ENCODE data around the gene DHRS7. TPM values are rescaled to one million over a fixed set of nuclear protein-coding genes. Genes with fewer than 3 reads are reported as not detected.

DHRS7 gene
- polyA plus RNA-seq, 1 donor from 2014 or later, result 157 TPM

DNA sequence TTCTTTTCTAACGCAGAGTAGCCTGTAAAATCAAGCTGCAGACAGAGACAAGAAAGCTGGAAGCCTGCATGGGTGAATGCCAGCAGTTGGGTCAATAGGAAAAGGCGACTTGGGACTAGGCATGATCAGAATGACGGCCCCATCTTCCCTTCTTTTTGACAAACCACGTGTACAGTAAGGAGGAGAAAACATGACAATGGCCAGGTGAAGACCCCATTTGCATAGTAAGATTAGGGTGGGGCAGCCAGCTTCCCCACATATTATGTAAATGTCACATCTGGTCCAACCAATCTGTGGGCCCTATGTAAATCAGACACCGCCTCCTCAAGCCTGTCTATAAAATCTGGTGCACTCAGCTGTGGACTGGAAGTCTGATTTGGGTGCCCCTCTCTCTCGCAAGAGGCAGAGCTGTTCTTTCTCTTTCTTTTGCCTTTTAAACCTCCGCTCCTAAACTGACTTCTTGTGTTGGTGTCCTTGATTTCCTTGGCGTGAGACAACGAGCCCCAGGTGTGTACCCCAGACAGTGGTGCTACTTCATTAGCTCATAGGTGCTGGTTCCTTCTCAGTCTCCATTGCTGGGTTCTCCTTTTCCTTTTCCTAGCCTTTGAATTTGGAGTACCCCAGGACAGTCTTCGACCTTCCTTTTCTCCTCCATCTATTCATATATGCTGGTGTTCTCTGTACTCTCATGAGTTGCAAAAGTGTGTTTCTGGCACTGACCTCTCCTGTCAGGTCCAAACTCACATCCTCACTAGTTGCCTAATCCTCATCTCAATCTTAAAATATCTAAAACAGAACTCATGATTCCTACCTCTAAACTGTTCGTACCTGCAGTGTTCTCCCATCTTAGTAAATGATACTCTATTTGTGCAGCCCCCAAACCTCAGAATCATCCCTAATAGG, 9.4 kb upstream of the DHRS7 start:
- H3K4me1 Mint-ChIP-seq, result peaks cover 0 to 5% (median 0%) of the 10 kb centered on the region in 3 donors
- no peak overlapping the region for H3K27ac Mint-ChIP-seq
- no peaks in the 10 kb centered on the region for H3K27me3 Mint-ChIP-seq
- peaks cover 0 to 2% (median under 1%) of the 10 kb centered on the region in 3 donors for H3K9me3 Mint-ChIP-seq
- no peak overlapping the region for H3K4me3 Mint-ChIP-seq
- peaks cover 4% of the 10 kb centered on the region for H3K36me3 Mint-ChIP-seq

- H3K4me1 Mint-ChIP-seq, result peaks cover under 1 to 8% (median 3%) of the 10 kb centered on the region in 3 donors
- no peak overlapping the region for H3K27ac Mint-ChIP-seq
- no peaks in the 10 kb centered on the region for H3K9me3 Mint-ChIP-seq
- no peak overlapping the region for H3K4me3 Mint-ChIP-seq
- H3K27me3 Mint-ChIP-seq, result no peaks in the 10 kb centered on the region
- peaks cover 4% of the 10 kb centered on the region for H3K36me3 Mint-ChIP-seq
These were observed 6.5 kb upstream of the DHRS7 start for GRCh38 chr14:60171690-60172089.

DNA sequence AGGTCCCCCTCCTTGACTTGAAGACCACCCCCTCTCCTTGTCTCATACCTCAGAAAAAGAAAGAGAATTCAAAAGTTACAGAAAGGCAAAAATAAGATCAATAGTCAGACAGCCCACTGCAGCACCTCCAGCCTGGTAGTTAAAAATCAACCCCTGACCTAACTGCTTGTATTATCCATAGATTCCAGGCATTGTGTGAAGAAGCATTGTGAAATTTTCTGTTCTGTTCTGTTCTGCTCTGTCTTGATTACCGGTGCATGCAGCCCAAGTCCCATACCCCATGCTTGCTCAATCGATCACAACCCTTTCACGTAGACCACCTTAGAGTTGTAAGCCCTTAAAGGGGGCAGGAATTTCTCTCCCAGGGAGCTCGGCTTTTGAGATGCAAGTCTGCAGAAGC, 5.8 kb upstream of the DHRS7 start:
- no peak overlapping the region for H3K4me3 Mint-ChIP-seq
- no peak overlapping the region for H3K27ac Mint-ChIP-seq
- no peaks in the 10 kb centered on the region for H3K9me3 Mint-ChIP-seq
- no peaks in the 10 kb centered on the region for H3K27me3 Mint-ChIP-seq
- H3K36me3 Mint-ChIP-seq, result peaks cover 4% of the 10 kb centered on the region
- peaks cover 8 to 15% (median 10%) of the 10 kb centered on the region in 3 donors for H3K4me1 Mint-ChIP-seq

DNA sequence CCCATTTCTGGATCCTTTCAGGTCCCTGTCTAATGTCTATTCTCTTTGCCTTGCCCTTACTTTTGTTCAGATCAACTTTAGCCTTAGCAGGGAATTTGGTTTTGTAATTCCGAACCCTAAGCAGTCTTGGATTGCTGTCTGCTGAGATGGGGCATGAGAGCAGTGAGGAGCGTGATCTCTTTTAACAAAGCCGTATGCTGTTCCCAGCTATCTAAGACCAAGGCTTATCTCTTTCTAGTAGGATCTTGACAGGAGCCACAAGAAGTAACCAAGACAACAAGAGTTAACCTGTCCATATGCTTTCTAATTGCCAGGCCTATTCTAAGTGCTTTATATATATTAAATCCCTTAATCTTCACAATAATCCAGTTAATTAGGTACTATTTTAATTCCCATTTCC, 4.5 kb upstream of the DHRS7 start:
- no peaks in the 10 kb centered on the region for H3K9me3 Mint-ChIP-seq
- peaks cover 15 to 17% (median 16%) of the 10 kb centered on the region in 3 donors for H3K4me1 Mint-ChIP-seq
- H3K27me3 Mint-ChIP-seq, result no peaks in the 10 kb centered on the region
- no peak overlapping the region for H3K4me3 Mint-ChIP-seq
- H3K36me3 Mint-ChIP-seq, result peaks cover 2% of the 10 kb centered on the region
- H3K27ac Mint-ChIP-seq, result peak overlapping the region in 1 of 3 donors; percentile 49

DNA sequence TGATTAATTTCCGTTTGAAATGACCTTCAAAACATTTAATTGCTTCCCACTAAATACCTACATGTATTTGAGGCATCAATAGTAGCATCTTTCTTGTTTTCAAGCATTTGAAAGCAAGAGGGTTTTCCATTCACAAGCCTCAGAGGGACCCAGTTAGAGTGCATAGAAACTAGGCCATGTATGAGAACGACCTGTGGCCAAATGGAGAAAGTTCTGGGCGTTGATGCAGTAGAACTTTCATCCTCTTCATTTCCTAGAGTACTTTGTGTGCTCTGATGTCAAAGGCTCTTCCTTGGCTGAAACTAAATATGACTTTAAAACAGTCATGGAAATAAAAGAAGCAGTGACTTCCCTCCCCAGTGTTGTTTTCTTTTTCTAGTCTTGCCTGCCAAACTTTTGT, 944 bp upstream of the DHRS7 start:
- Mint-ChIP-seq H3K4me1 (peaks cover 31 to 35% (median 32%) of the 10 kb centered on the region in 3 donors), H3K27ac (peak overlapping the region; percentile 83 to 99 (median 99)), H3K9me3 (no peaks in the 10 kb centered on the region), H3K27me3 (no peaks in the 10 kb centered on the region), H3K36me3 (no peaks in the 10 kb centered on the region), H3K4me3 (peak overlapping the region; percentile 82 to 100 (median 93))

- H3K9me3 Mint-ChIP-seq, result no peaks in the 10 kb centered on the region
- no peaks in the 10 kb centered on the region for H3K36me3 Mint-ChIP-seq
- H3K4me3 Mint-ChIP-seq, result peak overlapping the region; percentile 82 to 100 (median 93)
- H3K4me1 Mint-ChIP-seq, result peaks cover 31 to 36% (median 35%) of the 10 kb centered on the region in 3 donors
- H3K27ac Mint-ChIP-seq, result peak overlapping the region; percentile 83 to 99 (median 99)
- no peaks in the 10 kb centered on the region for H3K27me3 Mint-ChIP-seq
These were observed 314 bp upstream of the DHRS7 start for GRCh38 chr14:60165547-60165876.

DNA sequence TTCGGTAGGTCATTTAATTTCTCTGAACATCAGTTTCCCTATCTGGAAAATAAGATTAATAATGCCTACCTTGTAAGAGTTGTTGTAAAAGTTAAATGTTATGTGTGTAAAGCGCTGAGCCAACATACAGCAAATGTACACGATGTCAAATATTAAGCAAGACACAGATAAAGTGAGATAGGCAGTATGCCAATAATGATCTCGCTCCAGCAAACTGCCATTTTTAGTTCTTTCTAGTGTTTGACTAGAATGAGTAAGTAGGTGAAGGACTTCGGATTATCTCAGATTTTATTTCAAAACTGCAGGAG, 840 bp downstream of the DHRS7 start:
- Mint-ChIP-seq H3K4me3 (peak overlapping the region; percentile 97 to 100 (median 100)), H3K27ac (peak overlapping the region; percentile 94 to 99 (median 99)), H3K27me3 (no peaks in the 10 kb centered on the region), H3K36me3 (no peaks in the 10 kb centered on the region), H3K4me1 (peaks cover 31 to 40% (median 39%) of the 10 kb centered on the region in 3 donors), H3K9me3 (no peaks in the 10 kb centered on the region)

DNA sequence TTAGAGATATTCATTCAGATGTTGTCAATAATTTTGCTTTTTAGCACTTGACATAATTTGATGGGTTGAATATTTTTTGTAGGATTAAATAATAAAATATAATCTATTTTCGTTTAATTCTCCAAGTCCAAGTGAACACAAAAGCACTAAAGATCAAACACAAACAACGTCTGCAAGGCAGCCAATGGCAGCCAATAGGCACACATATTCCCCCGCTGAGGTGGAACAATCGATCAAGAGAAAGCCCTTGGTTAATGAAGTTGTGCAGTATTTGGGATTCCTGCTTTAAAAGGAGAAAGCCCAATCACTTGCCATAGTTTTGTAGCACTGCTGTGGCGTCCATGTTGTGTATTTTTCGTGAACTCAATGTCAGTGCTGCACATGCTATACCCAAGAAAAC, 1.5 kb downstream of the DHRS7 start:
- H3K36me3 Mint-ChIP-seq, result no peaks in the 10 kb centered on the region
- H3K4me1 Mint-ChIP-seq, result peaks cover 36 to 43% (median 39%) of the 10 kb centered on the region in 3 donors
- H3K9me3 Mint-ChIP-seq, result no peaks in the 10 kb centered on the region
- peak overlapping the region in 3 of 4 donors; percentile 5 to 100 (median 34) for H3K4me3 Mint-ChIP-seq
- H3K27ac Mint-ChIP-seq, result peak overlapping the region in 2 of 3 donors; percentile 63 to 94
- no peaks in the 10 kb centered on the region for H3K27me3 Mint-ChIP-seq

DNA sequence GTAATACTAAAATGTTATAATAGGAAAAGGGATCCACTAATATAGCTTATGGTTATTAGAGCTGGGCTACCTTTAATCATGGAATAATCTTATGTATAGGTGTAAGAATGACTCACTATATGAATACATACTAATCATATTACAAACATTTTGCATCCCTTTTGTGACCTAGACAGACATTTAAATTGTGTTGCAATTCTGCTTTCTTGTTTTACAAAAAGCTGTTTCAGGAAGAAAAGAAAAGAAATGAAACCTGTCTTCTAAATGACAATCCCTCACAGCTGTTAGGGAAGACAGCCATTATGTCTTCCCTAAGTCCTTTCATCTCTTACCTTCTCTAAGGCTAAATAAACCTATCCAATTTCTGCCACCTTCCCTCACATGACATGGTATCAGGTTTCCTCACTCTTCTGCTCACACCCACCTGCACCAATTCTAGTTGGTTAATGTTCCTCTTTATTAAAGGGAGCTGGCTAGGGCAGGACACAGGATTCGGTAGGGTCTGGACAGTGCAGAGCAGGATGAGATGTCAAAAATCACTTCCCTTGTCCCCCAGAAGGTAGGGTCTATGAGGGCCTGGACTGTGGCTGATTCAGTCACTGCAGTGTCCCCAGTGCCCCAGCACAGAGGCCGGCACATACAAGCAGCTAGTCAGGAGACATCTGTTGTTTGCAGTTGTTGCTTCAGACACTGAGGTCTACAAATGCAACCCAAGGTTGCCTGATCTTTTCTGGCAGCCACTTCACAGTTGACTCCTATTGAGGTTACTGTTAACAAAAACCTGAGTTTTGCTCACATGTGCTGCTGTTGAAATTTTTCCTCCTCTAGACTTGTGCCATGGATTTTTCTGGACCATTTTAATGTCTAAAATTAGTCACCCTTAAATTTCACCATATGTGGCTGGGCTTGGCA, 3.7 kb downstream of the DHRS7 start:
- Mint-ChIP-seq H3K4me1 (peaks cover 39 to 51% (median 43%) of the 10 kb centered on the region in 3 donors), H3K27ac (peak overlapping the region; percentile 44 to 87 (median 57)), H3K9me3 (no peaks in the 10 kb centered on the region), H3K27me3 (no peaks in the 10 kb centered on the region), H3K36me3 (peaks cover 1% of the 10 kb centered on the region), H3K4me3 (peak overlapping the region in 3 of 4 donors; percentile 3 to 10 (median 9))

DNA sequence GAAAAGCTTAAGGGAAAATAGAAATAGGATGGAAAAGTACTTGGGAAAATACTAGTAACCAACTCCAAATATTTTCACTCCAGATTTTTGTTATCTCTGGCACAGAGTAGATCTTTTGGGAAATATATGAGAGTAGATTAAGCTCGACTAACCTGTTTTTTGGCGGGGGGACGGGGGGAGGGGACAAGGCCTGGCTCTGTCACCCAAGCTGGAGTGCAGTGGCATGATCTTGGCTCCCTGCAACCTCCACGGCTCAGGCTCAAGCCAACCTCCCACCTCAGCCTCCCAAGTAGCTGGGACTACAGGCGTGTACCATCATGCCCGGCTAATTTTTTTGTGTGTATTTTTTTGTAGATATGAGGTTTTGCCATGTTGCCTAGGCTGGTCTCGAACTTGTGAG, 4.8 kb downstream of the DHRS7 start:
- peaks cover 1% of the 10 kb centered on the region for H3K36me3 Mint-ChIP-seq
- H3K27me3 Mint-ChIP-seq, result no peaks in the 10 kb centered on the region
- no peak overlapping the region for H3K4me3 Mint-ChIP-seq
- peaks cover 33 to 45% (median 34%) of the 10 kb centered on the region in 3 donors for H3K4me1 Mint-ChIP-seq
- H3K9me3 Mint-ChIP-seq, result no peaks in the 10 kb centered on the region
- H3K27ac Mint-ChIP-seq, result no peak overlapping the region

DNA sequence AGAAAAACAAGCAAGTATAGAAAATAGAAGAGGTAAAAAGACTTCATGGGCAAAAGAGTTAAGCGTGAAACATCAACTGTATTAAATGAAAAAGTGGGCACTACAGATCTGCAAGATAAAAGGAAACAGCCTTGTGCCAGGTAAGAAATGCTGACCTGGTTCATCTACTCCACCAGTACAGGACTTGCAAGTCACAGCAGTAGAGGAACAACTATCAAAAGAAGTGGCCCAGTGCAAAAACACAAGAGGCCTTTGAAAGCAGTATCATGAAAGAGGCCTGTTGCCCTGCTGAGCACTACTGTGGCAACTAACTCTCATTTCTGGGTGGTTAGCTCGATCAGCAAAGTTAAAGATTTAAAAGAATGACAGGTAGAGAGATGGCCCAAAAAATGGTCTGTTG, 10.5 kb downstream of the DHRS7 start:
- no peaks in the 10 kb centered on the region for H3K9me3 Mint-ChIP-seq
- H3K27me3 Mint-ChIP-seq, result no peaks in the 10 kb centered on the region
- peaks cover 26 to 45% (median 33%) of the 10 kb centered on the region in 3 donors for H3K4me1 Mint-ChIP-seq
- no peak overlapping the region for H3K4me3 Mint-ChIP-seq
- peak overlapping the region; percentile 11 to 56 (median 18) for H3K27ac Mint-ChIP-seq
- peaks cover 3% of the 10 kb centered on the region for H3K36me3 Mint-ChIP-seq

DNA sequence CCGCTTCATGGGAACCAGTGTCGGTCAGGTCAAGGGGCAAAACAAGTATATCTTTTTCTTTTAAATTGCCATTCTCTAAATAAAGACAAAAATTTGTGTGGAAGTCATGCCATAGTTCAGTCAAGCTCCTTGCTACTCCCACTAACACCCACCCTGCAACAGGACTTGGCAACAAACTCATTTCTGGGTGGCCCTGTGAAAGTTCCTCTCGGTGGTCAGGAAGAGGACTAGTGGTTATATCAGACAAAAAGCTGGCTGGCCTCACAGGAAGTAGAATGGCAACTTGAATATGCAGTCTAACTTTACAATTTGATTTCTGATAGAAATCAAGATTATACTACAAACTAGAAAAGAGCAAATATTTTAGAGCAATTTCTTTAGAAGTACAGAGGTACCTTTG, 11.2 kb downstream of the DHRS7 start:
- Mint-ChIP-seq H3K27me3 (no peaks in the 10 kb centered on the region), H3K4me1 (peaks cover 22 to 39% (median 30%) of the 10 kb centered on the region in 3 donors)

GRCh38 chr14:60151715-60152114, 13.5 kb downstream of the DHRS7 start:
- H3K27me3 Mint-ChIP-seq, result no peaks in the 10 kb centered on the region
- H3K36me3 Mint-ChIP-seq, result peaks cover 7% of the 10 kb centered on the region
- H3K4me3 Mint-ChIP-seq, result peak overlapping the region in 1 of 4 donors; percentile 12
- H3K4me1 Mint-ChIP-seq, result peaks cover 17 to 28% (median 18%) of the 10 kb centered on the region in 3 donors
- peak overlapping the region; percentile 80 to 90 (median 81) for H3K27ac Mint-ChIP-seq
- H3K9me3 Mint-ChIP-seq, result no peaks in the 10 kb centered on the region

More for the DNA sequence above, 11.2 kb downstream of the DHRS7 start:
- Mint-ChIP-seq H3K4me3 (no peak overlapping the region), H3K27ac (peak overlapping the region in 2 of 3 donors; percentile 18 to 56), H3K36me3 (peaks cover 3% of the 10 kb centered on the region), H3K9me3 (no peaks in the 10 kb centered on the region)

DNA sequence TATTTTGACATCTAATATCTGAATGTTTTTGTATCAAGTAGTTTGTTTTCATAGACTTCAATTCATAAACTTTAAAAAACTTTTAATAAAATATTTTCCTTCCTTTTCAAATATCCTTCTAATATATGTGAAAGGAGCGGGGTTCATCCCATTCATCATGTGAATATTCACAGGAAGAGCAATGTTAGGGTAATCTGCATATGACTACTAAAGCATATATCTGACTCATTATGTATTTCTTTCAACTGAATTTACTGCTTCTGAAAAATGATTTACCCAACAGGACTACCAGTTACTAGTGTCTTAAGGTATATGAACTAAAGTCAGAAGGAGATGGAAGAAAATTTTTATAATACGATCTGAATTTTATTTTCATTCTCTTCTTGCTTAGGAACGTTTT, 30.5 kb downstream of the DHRS7 start:
- no peak overlapping the region for H3K27ac Mint-ChIP-seq
- no peak overlapping the region for H3K4me3 Mint-ChIP-seq
- no peaks in the 10 kb centered on the region for H3K9me3 Mint-ChIP-seq
- H3K36me3 Mint-ChIP-seq, result peaks cover 9% of the 10 kb centered on the region
- no peaks in the 10 kb centered on the region for H3K27me3 Mint-ChIP-seq
- H3K4me1 Mint-ChIP-seq, result peaks cover 0 to 4% (median 0%) of the 10 kb centered on the region in 3 donors

GRCh38 chr14:60133487-60133886, 31.7 kb downstream of the DHRS7 start:
- peaks cover 0 to 4% (median 0%) of the 10 kb centered on the region in 3 donors for H3K4me1 Mint-ChIP-seq
- H3K9me3 Mint-ChIP-seq, result no peaks in the 10 kb centered on the region
- H3K27me3 Mint-ChIP-seq, result no peaks in the 10 kb centered on the region
- no peak overlapping the region for H3K4me3 Mint-ChIP-seq
- no peak overlapping the region for H3K27ac Mint-ChIP-seq
- peaks cover 13% of the 10 kb centered on the region for H3K36me3 Mint-ChIP-seq
